ENCODE results near the gene DNAJC17.

DNA sequence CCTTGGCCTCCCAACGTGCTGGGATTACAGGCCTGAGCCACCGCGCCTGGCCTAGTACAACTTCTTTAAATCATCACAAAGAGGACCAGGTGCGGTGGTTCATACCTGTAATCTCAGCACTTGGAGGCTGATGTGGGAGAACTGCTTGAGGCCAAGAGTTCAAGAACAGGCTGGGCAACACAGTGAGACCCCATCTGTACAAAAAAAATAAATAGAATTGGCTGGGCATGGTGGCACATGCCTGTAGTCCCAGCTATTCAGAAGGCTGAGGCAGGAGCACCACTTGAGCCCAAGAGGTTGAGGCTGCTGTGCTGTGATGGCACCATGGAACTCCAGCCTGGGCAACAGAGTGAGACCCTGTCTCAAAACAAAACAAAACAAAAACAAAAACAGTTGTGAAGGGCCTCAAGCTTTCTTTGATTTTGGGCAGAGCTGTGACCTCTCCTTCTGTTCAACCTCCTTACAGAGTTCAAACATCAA is 58.1 kb downstream of the DNAJC17 start:
- TF ChIP-seq, protein P1, sequence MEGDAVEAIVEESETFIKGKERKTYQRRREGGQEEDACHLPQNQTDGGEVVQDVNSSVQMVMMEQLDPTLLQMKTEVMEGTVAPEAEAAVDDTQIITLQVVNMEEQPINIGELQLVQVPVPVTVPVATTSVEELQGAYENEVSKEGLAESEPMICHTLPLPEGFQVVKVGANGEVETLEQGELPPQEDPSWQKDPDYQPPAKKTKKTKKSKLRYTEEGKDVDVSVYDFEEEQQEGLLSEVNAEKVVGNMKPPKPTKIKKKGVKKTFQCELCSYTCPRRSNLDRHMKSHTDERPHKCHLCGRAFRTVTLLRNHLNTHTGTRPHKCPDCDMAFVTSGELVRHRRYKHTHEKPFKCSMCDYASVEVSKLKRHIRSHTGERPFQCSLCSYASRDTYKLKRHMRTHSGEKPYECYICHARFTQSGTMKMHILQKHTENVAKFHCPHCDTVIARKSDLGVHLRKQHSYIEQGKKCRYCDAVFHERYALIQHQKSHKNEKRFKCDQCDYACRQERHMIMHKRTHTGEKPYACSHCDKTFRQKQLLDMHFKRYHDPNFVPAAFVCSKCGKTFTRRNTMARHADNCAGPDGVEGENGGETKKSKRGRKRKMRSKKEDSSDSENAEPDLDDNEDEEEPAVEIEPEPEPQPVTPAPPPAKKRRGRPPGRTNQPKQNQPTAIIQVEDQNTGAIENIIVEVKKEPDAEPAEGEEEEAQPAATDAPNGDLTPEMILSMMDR (IDR thresholded peaks at IDR 0.05) = no peak
- TF ChIP-seq, protein P2, sequence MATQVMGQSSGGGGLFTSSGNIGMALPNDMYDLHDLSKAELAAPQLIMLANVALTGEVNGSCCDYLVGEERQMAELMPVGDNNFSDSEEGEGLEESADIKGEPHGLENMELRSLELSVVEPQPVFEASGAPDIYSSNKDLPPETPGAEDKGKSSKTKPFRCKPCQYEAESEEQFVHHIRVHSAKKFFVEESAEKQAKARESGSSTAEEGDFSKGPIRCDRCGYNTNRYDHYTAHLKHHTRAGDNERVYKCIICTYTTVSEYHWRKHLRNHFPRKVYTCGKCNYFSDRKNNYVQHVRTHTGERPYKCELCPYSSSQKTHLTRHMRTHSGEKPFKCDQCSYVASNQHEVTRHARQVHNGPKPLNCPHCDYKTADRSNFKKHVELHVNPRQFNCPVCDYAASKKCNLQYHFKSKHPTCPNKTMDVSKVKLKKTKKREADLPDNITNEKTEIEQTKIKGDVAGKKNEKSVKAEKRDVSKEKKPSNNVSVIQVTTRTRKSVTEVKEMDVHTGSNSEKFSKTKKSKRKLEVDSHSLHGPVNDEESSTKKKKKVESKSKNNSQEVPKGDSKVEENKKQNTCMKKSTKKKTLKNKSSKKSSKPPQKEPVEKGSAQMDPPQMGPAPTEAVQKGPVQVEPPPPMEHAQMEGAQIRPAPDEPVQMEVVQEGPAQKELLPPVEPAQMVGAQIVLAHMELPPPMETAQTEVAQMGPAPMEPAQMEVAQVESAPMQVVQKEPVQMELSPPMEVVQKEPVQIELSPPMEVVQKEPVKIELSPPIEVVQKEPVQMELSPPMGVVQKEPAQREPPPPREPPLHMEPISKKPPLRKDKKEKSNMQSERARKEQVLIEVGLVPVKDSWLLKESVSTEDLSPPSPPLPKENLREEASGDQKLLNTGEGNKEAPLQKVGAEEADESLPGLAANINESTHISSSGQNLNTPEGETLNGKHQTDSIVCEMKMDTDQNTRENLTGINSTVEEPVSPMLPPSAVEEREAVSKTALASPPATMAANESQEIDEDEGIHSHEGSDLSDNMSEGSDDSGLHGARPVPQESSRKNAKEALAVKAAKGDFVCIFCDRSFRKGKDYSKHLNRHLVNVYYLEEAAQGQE (IDR thresholded peaks at IDR 0.05; ENCODE audit: insufficient read depth in 1 of 2, low read depth in 2 of 2, low read length in 1 of 2) = no peak
- no peak for TF ChIP-seq POLR2AphosphoS5 (IDR thresholded peaks at IDR 0.05; ENCODE audit: low read depth, low read length)
